Activated CD8-positive, alpha-beta memory T cell treated with anti-CD3 and anti-CD28 coated beads, Interleukin-2, amount 10 ng/mL, durations not matched to agents 7 days and 5 days (primary cell): ENCODE measurements around the gene COQ8B. TPM values are rescaled to one million over a fixed set of nuclear protein-coding genes. Genes with fewer than 3 reads are reported as not detected.

ENCODE experiments used
- ATAC-seq: fragments of 150-1000 bp; cut with Tn5 transposase; one replicate; pipeline ENCODE4 v1.10.0; 2021; ENCODE audit warnings: moderate library complexity
- CTCF ChIA-PET: fragments of 350-600 bp; sonication (Branson Sonifier 250); formaldehyde crosslinking; loops from one replicate; lab custom pipeline; 2021; ENCODE audit warnings: antibody characterized with exemption; lab: Charles Lee
- DNase-seq: peaks from one replicate; pipeline ENCODE4 v3.0.0-alpha.2; 2020
- H3K27ac Mint-ChIP-seq: one replicate; pipeline ENCODE4 v1.8.0; 2021; ENCODE audit warnings: mild to moderate bottlenecking, mixed read lengths
- H3K27me3 Mint-ChIP-seq: one replicate; pipeline ENCODE4 v1.8.0; 2021; ENCODE audit warnings: mixed read lengths
- H3K36me3 Mint-ChIP-seq: one replicate; pipeline ENCODE4 v1.8.0; 2021; ENCODE audit warnings: mild to moderate bottlenecking, mixed read lengths
- H3K4me1 Mint-ChIP-seq: one replicate; pipeline ENCODE4 v1.8.0; 2021; ENCODE audit warnings: mixed read lengths
- H3K4me3 Mint-ChIP-seq: one replicate; pipeline ENCODE4 v1.8.0; 2021; ENCODE audit warnings: mild to moderate bottlenecking, moderate library complexity, mixed read lengths
- H3K9me3 Mint-ChIP-seq: one replicate; pipeline ENCODE4 v1.8.0; 2022; ENCODE audit warnings: low read depth, mixed read lengths
- total RNA-seq, 2 experiments: library from RNA; stranded (reverse); gene quantifications; one replicate each; pipeline ENCODE4 v1.2.3, GENCODE V29; 2021

The COQ8B gene
- total RNA-seq, 2 experiments from 2014 or later = 28.0 to 30.9 TPM

DNA sequence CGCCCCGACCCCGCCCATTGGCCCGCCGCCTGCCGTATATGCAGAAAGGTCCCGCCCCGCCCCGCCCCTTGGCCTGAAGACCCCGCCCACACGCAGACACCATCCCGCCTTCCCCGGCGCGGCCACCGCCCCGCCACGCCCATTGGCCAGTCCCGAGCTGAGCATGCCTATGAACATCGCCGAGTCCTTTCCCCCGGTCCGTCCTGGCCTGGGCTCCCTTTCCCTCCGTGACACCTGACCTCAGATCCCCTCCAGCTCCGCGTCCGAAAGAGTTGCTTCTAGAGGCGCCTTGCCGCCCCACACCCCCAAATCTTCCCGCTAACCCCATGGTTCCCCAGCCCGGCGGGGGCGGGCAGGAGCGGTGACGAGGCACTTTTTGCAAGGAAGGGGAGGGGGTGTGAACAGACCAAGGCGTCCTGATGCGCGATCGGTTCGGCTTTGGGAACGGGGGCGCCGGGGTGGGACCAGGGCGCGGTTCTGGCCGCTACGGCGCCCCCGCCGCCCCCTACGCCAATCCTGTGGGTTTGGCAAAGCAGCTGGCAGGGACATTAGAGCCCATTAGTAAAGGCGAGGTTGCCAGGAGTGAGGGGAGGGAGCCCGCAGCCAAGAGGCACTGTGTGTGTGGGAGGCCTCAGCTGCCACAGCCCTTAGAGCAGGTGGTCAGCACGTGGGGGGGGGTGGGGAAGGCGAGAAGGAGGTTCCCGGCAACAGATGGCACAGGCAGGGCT is 25.8 kb downstream of the COQ8B start:
- peaks cover 2% of the 10 kb centered on the region for H3K4me1 Mint-ChIP-seq
- H3K27me3 Mint-ChIP-seq = no peaks in the 10 kb centered on the region
- H3K36me3 Mint-ChIP-seq = peaks cover 3% of the 10 kb centered on the region
- DNase-seq (peak; percentile 91), ATAC-seq (peak; percentile 92)
- peak overlapping the region; percentile 83 for H3K4me3 Mint-ChIP-seq
- no peaks in the 10 kb centered on the region for H3K9me3 Mint-ChIP-seq
- peak overlapping the region; percentile 83 for H3K27ac Mint-ChIP-seq
- CTCF ChIA-PET = interaction anchor here (0.9 to 1.6 kb wide), 7 partner anchors 10 to 56 kb away, joined by 3 to 5 read pairs (median 3); partner anchors contain the start of genes COQ8B and ITPKC

DNA sequence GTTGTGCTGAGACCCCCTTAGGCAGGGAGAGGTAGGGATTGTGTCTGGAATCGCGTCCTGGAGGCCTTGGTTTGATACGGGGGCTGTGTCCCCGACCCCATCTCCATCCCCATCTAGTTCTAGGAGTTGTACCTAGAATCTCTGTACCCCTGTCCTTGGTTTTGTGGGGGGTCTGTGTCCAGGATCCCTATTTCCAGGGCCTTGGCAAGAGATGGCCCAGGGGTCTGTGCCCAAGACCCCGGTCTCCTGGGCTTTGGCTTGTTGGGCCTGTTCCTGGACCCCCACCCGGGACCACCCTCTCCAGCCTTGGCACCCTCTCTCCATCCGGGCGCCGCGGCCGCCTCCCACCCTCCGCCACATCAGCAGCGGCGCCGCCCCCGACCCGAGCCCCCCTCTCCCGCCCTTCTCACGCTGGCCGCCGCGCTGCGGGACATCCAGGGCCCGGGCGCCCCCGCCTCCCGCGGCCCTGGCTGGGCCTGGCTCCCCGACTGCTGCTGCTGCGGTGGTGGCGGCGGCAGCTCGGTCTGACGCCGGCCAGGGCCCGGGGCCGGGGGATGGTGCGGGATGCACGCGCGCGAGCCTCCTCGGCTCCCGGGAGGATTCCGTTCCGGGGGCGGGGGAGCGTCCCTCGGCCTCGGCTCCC is 26.5 kb downstream of the COQ8B start, which contains the start of gene NUMBL:
NUMBL (minus strand) TSS at position 602 of the 643 bp plus-strand sequence; CDS start at position 434, 168 bp downstream.
- no peaks in the 10 kb centered on the region for H3K27me3 Mint-ChIP-seq
- H3K27ac Mint-ChIP-seq = peak within 1 kb of the TSS; percentile 83
- no peak for ATAC-seq
- DNase-seq = no peak
- H3K4me1 Mint-ChIP-seq = peaks cover 2% of the 10 kb centered on the region
- peaks cover 4% of the 10 kb centered on the region for H3K36me3 Mint-ChIP-seq
- no peaks in the 10 kb centered on the region for H3K9me3 Mint-ChIP-seq
- CTCF ChIA-PET = interaction anchor here (0.9 to 1.6 kb wide), 5 partner anchors 11 to 56 kb away, joined by 3 to 5 read pairs (median 3); partner anchors contain the start of genes COQ8B and ITPKC
- H3K4me3 Mint-ChIP-seq = peak within 1 kb of the TSS; percentile 83

DNA sequence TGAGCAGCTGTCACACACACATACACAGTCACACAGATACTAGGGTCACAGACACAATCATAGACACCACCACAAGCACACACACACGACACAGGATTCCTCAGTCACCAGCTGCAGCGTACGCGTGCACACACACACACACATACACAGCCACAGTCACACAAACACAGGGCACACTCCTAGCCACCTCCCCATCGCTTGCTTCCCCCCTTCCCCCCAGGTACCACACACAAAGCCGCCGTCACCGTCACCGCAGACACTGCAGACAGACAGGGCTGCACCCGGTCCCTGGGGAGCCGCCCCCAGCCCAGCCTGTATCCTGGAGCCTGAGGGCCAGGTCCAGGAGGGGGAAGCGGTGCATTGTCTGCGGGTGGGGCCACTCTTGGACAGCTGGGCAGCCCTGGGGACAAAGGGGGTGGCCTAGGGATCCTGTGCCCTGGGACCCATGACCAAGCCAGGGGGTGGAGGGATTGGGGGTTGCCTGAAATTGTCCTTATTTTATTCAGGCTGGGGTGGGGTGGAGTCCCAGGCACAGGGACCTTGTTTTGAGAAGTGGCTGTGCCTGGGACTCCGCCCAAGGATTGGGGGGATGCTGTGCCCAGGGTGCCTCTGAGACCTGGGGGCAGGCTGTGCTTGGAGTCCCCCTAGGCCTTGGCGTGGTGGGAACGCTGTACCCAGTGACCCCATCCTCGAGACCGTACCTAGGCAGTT is 27.2 kb downstream of the COQ8B start:
- no peak for ATAC-seq
- Mint-ChIP-seq H3K4me3 (no peak overlapping the region), H3K27me3 (no peaks in the 10 kb centered on the region), H3K36me3 (peaks cover 4% of the 10 kb centered on the region), H3K4me1 (peaks cover 2% of the 10 kb centered on the region), H3K9me3 (no peaks in the 10 kb centered on the region), H3K27ac (no peak overlapping the region)
- CTCF ChIA-PET = no interaction called here
- DNase-seq = peak; percentile 62

DNA sequence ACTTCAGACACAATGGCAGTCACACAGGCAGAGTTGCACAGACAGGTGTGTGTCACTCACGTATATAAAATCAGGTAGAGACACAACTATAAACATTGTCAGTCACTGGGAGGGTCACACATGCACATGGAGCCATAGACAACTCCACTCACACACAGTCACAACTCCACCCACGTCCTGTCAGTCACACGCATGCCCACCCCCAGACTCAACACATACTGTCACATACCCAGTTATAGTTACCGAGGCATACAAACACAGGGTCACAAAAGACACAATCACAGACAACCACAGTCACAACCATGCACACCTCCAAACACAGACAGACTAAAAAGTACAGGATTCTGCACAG is 27.7 kb downstream of the COQ8B start:
- CTCF ChIA-PET = no interaction called here
- peaks cover 2% of the 10 kb centered on the region for H3K4me1 Mint-ChIP-seq
- no peak for ATAC-seq
- H3K27ac Mint-ChIP-seq = no peak overlapping the region
- no peak for DNase-seq
- no peaks in the 10 kb centered on the region for H3K9me3 Mint-ChIP-seq
- H3K27me3 Mint-ChIP-seq = no peaks in the 10 kb centered on the region
- no peak overlapping the region for H3K4me3 Mint-ChIP-seq
- peaks cover 4% of the 10 kb centered on the region for H3K36me3 Mint-ChIP-seq

- Mint-ChIP-seq H3K4me1 (peaks cover 2% of the 10 kb centered on the region), H3K4me3 (no peak overlapping the region), H3K27me3 (no peaks in the 10 kb centered on the region), H3K36me3 (peaks cover 4% of the 10 kb centered on the region), H3K9me3 (no peaks in the 10 kb centered on the region), H3K27ac (no peak overlapping the region)
- CTCF ChIA-PET = no interaction called here
- ATAC-seq (no peak), DNase-seq (no peak)
Measured at GRCh38 chr19:40688309-40688708, 28.4 kb downstream of the COQ8B start.

DNA sequence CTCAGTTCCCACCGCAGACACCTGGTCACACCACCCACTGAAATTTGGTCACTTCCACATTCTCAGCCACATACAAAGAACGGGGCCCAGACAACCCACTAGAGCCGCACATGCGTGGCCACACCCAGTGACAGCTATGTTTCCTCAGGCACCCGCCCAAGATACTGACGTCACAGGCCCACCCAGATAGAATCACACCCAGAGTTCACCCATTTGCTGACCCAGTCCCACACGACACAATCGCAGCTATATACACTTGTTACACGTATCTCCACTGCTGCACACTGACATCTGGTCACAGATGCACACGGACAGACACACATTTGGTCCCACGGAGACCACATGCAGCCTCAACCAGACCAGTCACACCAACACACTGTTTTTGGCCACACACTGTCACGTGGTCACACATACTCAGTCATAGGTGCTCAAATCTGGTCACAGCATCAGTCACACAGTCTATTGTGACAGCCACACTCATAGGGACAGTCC is 29.1 kb downstream of the COQ8B start:
- CTCF ChIA-PET = no interaction called here
- Mint-ChIP-seq H3K36me3 (peaks cover 6% of the 10 kb centered on the region), H3K27me3 (no peaks in the 10 kb centered on the region), H3K4me3 (no peak overlapping the region), H3K4me1 (peaks cover 2% of the 10 kb centered on the region), H3K9me3 (no peaks in the 10 kb centered on the region), H3K27ac (no peak overlapping the region)
- no peak for DNase-seq
- no peak for ATAC-seq

DNA sequence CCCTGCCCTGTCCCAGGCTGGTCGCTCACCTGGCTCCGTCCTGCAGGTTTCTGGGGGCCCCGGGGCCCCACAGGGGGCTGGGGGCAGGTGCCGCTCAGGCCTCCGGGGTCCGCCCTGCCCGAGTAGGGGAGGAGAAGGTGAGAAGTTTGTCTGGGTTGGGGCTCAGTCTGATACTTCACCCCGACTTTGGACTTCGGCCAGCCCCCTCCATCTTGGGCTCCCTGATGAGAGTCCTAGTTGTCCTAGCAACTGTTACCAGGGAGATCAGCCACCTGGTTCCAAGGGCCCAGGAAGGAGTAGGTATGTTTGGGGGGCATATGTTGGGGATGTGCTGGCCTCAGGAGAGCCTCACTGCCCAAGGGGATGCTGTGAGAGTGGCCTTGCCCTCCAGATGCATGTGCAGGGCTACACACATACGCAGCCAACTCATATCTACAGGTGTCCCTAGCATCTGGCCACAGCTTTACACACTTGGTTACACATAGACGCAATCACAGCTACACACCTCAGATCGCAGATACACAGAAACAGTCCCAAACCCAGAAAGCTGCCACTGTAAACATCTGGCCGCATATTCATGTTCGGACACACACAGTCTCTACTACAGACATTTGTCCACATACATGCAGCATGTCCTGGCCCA is 29.7 kb downstream of the COQ8B start:
- DNase-seq = no peak

DNA sequence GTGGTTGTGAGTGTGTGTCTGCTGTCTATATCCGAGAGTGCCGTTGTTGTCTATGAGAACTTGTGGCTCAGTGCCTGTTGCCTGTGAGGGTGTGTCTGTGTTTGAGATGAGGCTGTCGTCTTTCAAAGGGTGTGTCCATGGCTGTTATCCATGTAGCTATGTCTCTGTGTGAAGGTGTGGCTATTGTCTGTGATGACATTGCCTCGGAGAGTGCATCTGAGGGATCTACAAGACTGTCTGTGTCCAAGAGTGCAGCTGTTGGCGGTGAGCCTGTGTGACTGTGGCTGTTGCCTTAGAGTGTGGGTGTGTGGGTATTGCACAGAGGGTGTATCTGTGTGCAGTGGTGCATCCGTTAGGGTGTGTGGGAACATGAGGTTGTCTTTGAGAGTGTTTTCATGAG is 31.1 kb downstream of the COQ8B start:
- CTCF ChIA-PET = no interaction called here
- DNase-seq (no peak), ATAC-seq (no peak)
- no peak overlapping the region for H3K27ac Mint-ChIP-seq
- no peaks in the 10 kb centered on the region for H3K4me1 Mint-ChIP-seq
- H3K27me3 Mint-ChIP-seq = no peaks in the 10 kb centered on the region
- no peaks in the 10 kb centered on the region for H3K9me3 Mint-ChIP-seq
- H3K36me3 Mint-ChIP-seq = peaks cover 6% of the 10 kb centered on the region
- no peak overlapping the region for H3K4me3 Mint-ChIP-seq

More for the DNA sequence above, 29.7 kb downstream of the COQ8B start:
- Mint-ChIP-seq H3K4me3 (no peak overlapping the region), H3K36me3 (peaks cover 6% of the 10 kb centered on the region), H3K9me3 (no peaks in the 10 kb centered on the region), H3K27ac (no peak overlapping the region), H3K4me1 (peaks cover 2% of the 10 kb centered on the region), H3K27me3 (no peaks in the 10 kb centered on the region)
- no peak for ATAC-seq
- CTCF ChIA-PET = no interaction called here

DNA sequence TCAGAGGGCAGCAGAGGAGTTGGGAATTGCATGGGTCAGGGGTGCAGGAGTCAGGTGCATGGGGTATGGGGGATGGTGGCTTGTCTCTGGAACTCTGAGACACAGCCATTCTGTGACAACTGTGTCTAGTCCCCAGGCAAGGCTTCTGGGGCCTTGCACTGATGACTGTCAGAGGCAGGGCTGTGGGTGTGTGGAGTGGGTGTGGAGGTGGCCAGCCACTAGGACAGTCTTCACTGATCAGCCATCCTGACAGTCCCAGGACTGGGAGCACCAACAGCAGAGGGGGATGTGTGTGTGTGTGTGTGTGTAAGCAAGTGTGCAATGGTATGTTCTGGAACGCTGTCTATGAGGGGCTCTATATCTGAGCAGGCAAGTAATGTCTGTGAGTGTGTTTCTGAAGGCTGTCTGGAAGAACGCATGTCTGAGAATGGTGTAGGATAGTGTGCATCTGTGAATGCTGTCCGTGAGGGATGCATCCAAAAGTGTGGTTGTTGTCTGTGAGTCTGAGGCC is 31.6 kb downstream of the COQ8B start:
- DNase-seq (no peak), ATAC-seq (no peak)
- Mint-ChIP-seq H3K27me3 (no peaks in the 10 kb centered on the region), H3K4me1 (no peaks in the 10 kb centered on the region), H3K4me3 (no peak overlapping the region), H3K27ac (no peak overlapping the region), H3K9me3 (no peaks in the 10 kb centered on the region), H3K36me3 (peaks cover 6% of the 10 kb centered on the region)
- CTCF ChIA-PET = no interaction called here

- no peaks in the 10 kb centered on the region for H3K9me3 Mint-ChIP-seq
- ATAC-seq = no peak
- no peak overlapping the region for H3K4me3 Mint-ChIP-seq
- no peaks in the 10 kb centered on the region for H3K27me3 Mint-ChIP-seq
- H3K36me3 Mint-ChIP-seq = peaks cover 8% of the 10 kb centered on the region
- H3K27ac Mint-ChIP-seq = no peak overlapping the region
- DNase-seq = no peak
- CTCF ChIA-PET = no interaction called here
- H3K4me1 Mint-ChIP-seq = no peaks in the 10 kb centered on the region
Measured at GRCh38 chr19:40684280-40684679, 32.4 kb downstream of the COQ8B start.

DNA sequence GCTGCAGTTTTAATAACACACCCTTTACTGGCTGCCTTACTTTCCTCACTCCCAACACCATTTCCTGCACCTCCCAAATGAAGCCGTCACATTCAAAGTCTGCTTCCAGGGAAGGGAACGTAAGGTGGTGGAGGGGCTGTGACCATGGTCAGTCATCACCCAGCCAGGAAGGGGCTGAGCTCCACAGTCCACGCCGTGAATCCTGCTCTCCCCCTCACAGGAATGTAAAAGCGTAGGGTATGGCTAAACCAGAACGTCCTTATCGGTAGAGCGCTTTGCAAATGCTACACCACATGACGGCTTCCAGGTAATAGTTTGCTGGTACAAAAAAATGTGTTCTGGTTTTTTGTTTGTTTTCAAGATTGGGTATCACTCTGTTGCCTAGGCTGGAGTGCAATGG is 33.2 kb downstream of the COQ8B start:
- no peaks in the 10 kb centered on the region for H3K9me3 Mint-ChIP-seq
- ATAC-seq (no peak), DNase-seq (no peak)
- CTCF ChIA-PET = interaction anchor here (1.1 kb wide), 1 partner anchor 49 kb away, joined by 4 read pairs; no protein-coding TSS in a partner anchor
- no peaks in the 10 kb centered on the region for H3K4me1 Mint-ChIP-seq
- H3K27ac Mint-ChIP-seq = no peak overlapping the region
- no peaks in the 10 kb centered on the region for H3K27me3 Mint-ChIP-seq
- no peak overlapping the region for H3K4me3 Mint-ChIP-seq
- H3K36me3 Mint-ChIP-seq = peaks cover 8% of the 10 kb centered on the region

DNA sequence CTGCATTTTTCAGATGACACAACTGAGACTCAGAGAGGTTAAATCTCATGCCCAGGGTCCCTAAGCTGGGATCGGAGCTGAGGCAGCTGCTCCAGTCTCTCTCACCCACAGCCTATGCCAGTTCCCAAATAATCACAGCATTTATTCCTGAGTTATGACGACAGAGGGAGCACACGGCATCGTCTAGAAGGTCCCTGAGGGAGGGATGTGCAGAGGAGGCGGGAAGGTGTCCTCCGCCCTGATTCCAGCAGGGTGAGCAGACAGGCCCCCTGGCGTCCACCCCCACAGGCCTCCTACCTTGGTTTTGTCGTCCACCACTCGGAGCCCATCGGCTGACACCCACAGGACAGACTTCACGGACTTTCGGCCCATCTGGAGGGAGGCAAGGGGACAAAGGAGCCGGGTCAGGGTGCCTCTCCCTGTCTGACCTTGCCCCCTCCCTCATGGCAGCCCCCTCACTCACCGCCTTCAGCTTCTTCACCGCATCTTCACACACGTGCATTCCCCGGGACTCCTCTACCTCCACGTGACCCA is 34.2 kb downstream of the COQ8B start:
- Mint-ChIP-seq H3K27me3 (no peaks in the 10 kb centered on the region), H3K9me3 (no peaks in the 10 kb centered on the region), H3K36me3 (peaks cover 8% of the 10 kb centered on the region), H3K4me3 (no peak overlapping the region), H3K27ac (no peak overlapping the region), H3K4me1 (no peaks in the 10 kb centered on the region)
- CTCF ChIA-PET = interaction anchor here (1.1 kb wide), 1 partner anchor 48 kb away, joined by 4 read pairs; no protein-coding TSS in a partner anchor
- no peak for ATAC-seq
- no peak for DNase-seq
